ENCODE measurements around the gene TRERF1. TPM values are rescaled to one million over a fixed set of nuclear protein-coding genes. Genes with fewer than 3 reads are reported as not detected.
A peak's percentile ranks its signal among the peaks of the same experiment; 100 is the strongest.

TRERF1 gene
- total RNA-seq, 4 donors from 2014 or later = 2.5 to 8.0 (median 3.4) TPM

DNA sequence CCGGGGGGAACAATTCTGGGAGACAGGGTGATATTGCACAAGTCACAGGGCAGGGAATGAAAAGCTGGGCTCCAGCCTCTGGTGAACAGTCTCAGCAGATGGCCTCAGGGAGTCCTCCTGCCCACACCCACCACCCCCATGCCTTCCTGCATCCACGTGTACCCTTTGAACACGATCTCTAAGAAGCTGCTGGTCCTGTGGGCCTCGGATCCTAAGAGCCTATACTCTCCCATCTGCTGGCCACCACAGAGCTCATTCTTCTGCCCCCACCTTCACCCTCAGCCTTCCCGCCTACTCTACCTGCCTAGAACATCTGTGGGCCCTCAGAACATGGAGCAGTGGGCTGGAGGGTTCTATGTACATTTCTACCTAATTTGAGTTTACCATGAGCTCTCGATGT, 60.3 kb downstream of the TRERF1 start:
- intact Hi-C loops (cut with DNase I; ENCODE audit: low total_unique reads) (no loop called here), in situ Hi-C loops (cut with MboI; ENCODE audit: low pct_ligation_motif_present in 1 of 4, low pct_unique_long_range_greater_than_20kb in 1 of 4, low sequenced_read_pairs in 3 of 4) (no loop called here)
- peaks cover 0 to 17% (median 11%) of the 10 kb centered on the region in 4 donors for H3K4me1 ChIP-seq
- DNase-seq = no peak
- H3K27me3 ChIP-seq = no peaks in the 10 kb centered on the region
- 91 to 100% methylated on average over 2 to 6 of the region's 6 CpGs for WGBS, 2 donors (ENCODE audit: low coverage in 1 of 2)
- no peak overlapping the region for H3K4me3 ChIP-seq
- no peaks in the 10 kb centered on the region for H3K36me3 ChIP-seq
- H3K9me3 ChIP-seq = no peaks in the 10 kb centered on the region
- peak overlapping the region in 2 of 4 donors; percentile 10 to 44 for H3K27ac ChIP-seq
- TF ChIP-seq, protein P1, sequence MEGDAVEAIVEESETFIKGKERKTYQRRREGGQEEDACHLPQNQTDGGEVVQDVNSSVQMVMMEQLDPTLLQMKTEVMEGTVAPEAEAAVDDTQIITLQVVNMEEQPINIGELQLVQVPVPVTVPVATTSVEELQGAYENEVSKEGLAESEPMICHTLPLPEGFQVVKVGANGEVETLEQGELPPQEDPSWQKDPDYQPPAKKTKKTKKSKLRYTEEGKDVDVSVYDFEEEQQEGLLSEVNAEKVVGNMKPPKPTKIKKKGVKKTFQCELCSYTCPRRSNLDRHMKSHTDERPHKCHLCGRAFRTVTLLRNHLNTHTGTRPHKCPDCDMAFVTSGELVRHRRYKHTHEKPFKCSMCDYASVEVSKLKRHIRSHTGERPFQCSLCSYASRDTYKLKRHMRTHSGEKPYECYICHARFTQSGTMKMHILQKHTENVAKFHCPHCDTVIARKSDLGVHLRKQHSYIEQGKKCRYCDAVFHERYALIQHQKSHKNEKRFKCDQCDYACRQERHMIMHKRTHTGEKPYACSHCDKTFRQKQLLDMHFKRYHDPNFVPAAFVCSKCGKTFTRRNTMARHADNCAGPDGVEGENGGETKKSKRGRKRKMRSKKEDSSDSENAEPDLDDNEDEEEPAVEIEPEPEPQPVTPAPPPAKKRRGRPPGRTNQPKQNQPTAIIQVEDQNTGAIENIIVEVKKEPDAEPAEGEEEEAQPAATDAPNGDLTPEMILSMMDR (IDR thresholded peaks at IDR 0.05) = no peak
- TF ChIP-seq POLR2AphosphoS5 (IDR thresholded peaks at IDR 0.05) (no peak), EP300 (IDR thresholded peaks at IDR 0.05; ENCODE audit: low read depth) (no peak), POLR2A (IDR thresholded peaks at IDR 0.05) (no peak)

- Histone ChIP-seq H3K27me3 (no peaks in the 10 kb centered on the region), H3K9me3 (no peaks in the 10 kb centered on the region), H3K4me3 (no peak overlapping the region), H3K36me3 (no peaks in the 10 kb centered on the region), H3K27ac (peak overlapping the region; percentile 10 to 44 (median 36)), H3K4me1 (peaks cover 0 to 17% (median 11%) of the 10 kb centered on the region in 4 donors)
- intact Hi-C loops (cut with DNase I; ENCODE audit: low total_unique reads) (no loop called here), in situ Hi-C loops (cut with MboI; ENCODE audit: low pct_ligation_motif_present in 1 of 4, low pct_unique_long_range_greater_than_20kb in 1 of 4, low sequenced_read_pairs in 3 of 4) (no loop called here)
- 67 to 79% methylated on average over 15 to 17 of the region's 17 CpGs for WGBS, 2 donors (ENCODE audit: low coverage in 1 of 2)
- DNase-seq = peak; percentile 39
- no peak for TF ChIP-seq POLR2AphosphoS5 (IDR thresholded peaks at IDR 0.05)
- TF ChIP-seq, protein P1 (IDR thresholded peaks at IDR 0.05) = no peak
- TF ChIP-seq POLR2A (IDR thresholded peaks at IDR 0.05) = peak; percentile 29
Observed at GRCh38 chr6:42390228-42390934, 61.3 kb downstream of the TRERF1 start.

DNA sequence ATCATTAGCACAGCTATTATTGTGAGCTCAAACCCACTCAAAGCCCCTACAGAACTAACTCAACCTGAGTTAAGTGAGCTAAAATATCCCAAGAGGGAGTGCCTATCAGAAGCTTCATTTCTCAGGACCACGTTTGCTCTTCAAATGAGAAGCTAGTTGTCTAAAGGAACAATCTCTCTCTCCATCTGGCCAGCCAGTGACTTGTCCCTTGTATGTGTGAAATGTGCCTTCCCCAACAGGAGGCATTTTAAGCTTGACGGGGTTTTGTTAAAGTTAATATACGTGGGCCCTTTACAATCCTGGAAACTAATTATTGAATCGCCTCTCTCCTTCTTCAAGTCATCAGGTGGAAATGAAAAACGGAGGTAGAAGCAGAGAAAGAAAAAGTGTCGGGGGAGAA, 62.0 kb downstream of the TRERF1 start:
- 74 to 86% methylated on average over 6 of the region's 6 CpGs for WGBS, 2 donors (ENCODE audit: low coverage in 1 of 2)
- Histone ChIP-seq H3K27ac (peak overlapping the region; percentile 6 to 44 (median 27)), H3K36me3 (no peaks in the 10 kb centered on the region), H3K9me3 (no peaks in the 10 kb centered on the region), H3K4me3 (no peak overlapping the region), H3K4me1 (peaks cover 0 to 17% (median 11%) of the 10 kb centered on the region in 4 donors), H3K27me3 (no peaks in the 10 kb centered on the region)
- in situ Hi-C loops (cut with MboI; ENCODE audit: low pct_ligation_motif_present in 1 of 4, low pct_unique_long_range_greater_than_20kb in 1 of 4, low sequenced_read_pairs in 3 of 4) = no loop called here
- intact Hi-C loops (cut with DNase I; ENCODE audit: low total_unique reads) = no loop called here
- TF ChIP-seq POLR2AphosphoS5 (IDR thresholded peaks at IDR 0.05) = no peak
- no peak for TF ChIP-seq POLR2A (IDR thresholded peaks at IDR 0.05)
- TF ChIP-seq, protein P1 (IDR thresholded peaks at IDR 0.05) = no peak
- no peak for TF ChIP-seq EP300 (IDR thresholded peaks at IDR 0.05; ENCODE audit: low read depth)
- DNase-seq = no peak

- 92 to 93% methylated on average over 3 to 4 of the region's 4 CpGs for WGBS, 2 donors (ENCODE audit: low coverage in 1 of 2)
- H3K27me3 ChIP-seq = no peaks in the 10 kb centered on the region
- H3K27ac ChIP-seq = no peak overlapping the region
- intact Hi-C loops (cut with DNase I; ENCODE audit: low total_unique reads) = no loop called here
- no peaks in the 10 kb centered on the region for H3K36me3 ChIP-seq
- no peak for DNase-seq
- TF ChIP-seq POLR2AphosphoS5 (IDR thresholded peaks at IDR 0.05) (no peak), EP300 (IDR thresholded peaks at IDR 0.05; ENCODE audit: low read depth) (no peak), POLR2A (IDR thresholded peaks at IDR 0.05) (no peak)
- TF ChIP-seq, protein P1 (IDR thresholded peaks at IDR 0.05) = no peak
- no peak overlapping the region for H3K4me3 ChIP-seq
- H3K4me1 ChIP-seq = peaks cover 0 to 6% (median 1%) of the 10 kb centered on the region in 4 donors
- no peaks in the 10 kb centered on the region for H3K9me3 ChIP-seq
- in situ Hi-C loops (cut with MboI; ENCODE audit: low pct_ligation_motif_present in 1 of 4, low pct_unique_long_range_greater_than_20kb in 1 of 4, low sequenced_read_pairs in 3 of 4) = no loop called here
Observed at GRCh38 chr6:42388046-42388445, 63.7 kb downstream of the TRERF1 start.

All from transverse colon (tissue), 4 donors.